Transverse colon (tissue), 4 donors: ENCODE results near the gene CASTOR1.

Experiments
- CTCF ChIP-seq, 5 experiments: fragments of 200-600 bp in 3 of 5; fragments of 450-650 bp in 2 of 5; sonication (generic) in 3 of 5; IDR thresholded peaks; 1 replicate in 2 of 5; 2 replicates in 3 of 5; pipeline ENCODE4 v1.5.1; 2016 to 2017; ENCODE audit warnings: antibody characterized with exemption in 5 of 5, inconsistent platforms in 3 of 5, mild to moderate bottlenecking in 2 of 5, moderate library complexity in 1 of 5
- EP300 ChIP-seq: sonication (generic); formaldehyde crosslinking; IDR thresholded peaks from one replicate; pipeline ENCODE4 v1.6.1; 2017; ENCODE audit warnings: antibody characterized with exemption, low read depth
- POLR2A ChIP-seq: fragments of 450-650 bp; IDR thresholded peaks from one replicate; pipeline ENCODE4 v1.6.1; 2016; ENCODE audit warnings: antibody characterized with exemption, mild to moderate bottlenecking, moderate library complexity
- POLR2AphosphoS5 ChIP-seq, 3 donors: sonication (generic); formaldehyde crosslinking; IDR thresholded peaks; one replicate each; pipeline ENCODE4 v1.6.1; 2016; ENCODE audit warnings: antibody characterized with exemption in 3 of 3

GRCh38 chr22:30263883-30264282 lies 25.4 kb downstream of the CASTOR1 start:
- TF ChIP-seq CTCF (IDR thresholded peaks at IDR 0.05), result no peak
- TF ChIP-seq POLR2AphosphoS5 (IDR thresholded peaks at IDR 0.05), result no peak
- TF ChIP-seq POLR2A, result no peak
- TF ChIP-seq EP300, result no peak
